Nephron progenitor cell (in vitro differentiated cells): ENCODE measurements around the gene MRC1.

Experiments
- DNase-seq: peaks from one replicate; pipeline ENCODE4 v3.0.0; 2021
- H3K27ac Mint-ChIP-seq: 2 replicates; pipeline ENCODE4 v1.8.0; 2021; ENCODE audit warnings: mild to moderate bottlenecking, moderate library complexity, mixed read lengths
- H3K27me3 Mint-ChIP-seq: 2 replicates; pipeline ENCODE4 v1.8.0; 2021; ENCODE audit warnings: mild to moderate bottlenecking, low read depth, mixed read lengths; ENCODE audit not compliant: poor library complexity
- H3K36me3 Mint-ChIP-seq: 2 replicates; pipeline ENCODE4 v1.8.0; 2021; ENCODE audit warnings: low read depth, mixed read lengths
- H3K4me1 Mint-ChIP-seq: 2 replicates; pipeline ENCODE4 v1.8.0; 2021; ENCODE audit warnings: mixed read lengths
- H3K4me3 Mint-ChIP-seq: 2 replicates; pipeline ENCODE4 v1.8.0; 2021; ENCODE audit warnings: mild to moderate bottlenecking, moderate library complexity, mixed read lengths
- H3K9me3 Mint-ChIP-seq: 2 replicates; pipeline ENCODE4 v1.8.0; 2021; ENCODE audit warnings: mild to moderate bottlenecking, moderate library complexity, mixed read lengths
- TF ChIP-seq, protein P1 (sequence below): fragments of 200-600 bp; sonication (generic); IDR thresholded peaks from 2 replicates; pipeline ENCODE4 v1.5.0; 2021; ENCODE audit warnings: antibody characterized with exemption

Gene MRC1

DNA sequence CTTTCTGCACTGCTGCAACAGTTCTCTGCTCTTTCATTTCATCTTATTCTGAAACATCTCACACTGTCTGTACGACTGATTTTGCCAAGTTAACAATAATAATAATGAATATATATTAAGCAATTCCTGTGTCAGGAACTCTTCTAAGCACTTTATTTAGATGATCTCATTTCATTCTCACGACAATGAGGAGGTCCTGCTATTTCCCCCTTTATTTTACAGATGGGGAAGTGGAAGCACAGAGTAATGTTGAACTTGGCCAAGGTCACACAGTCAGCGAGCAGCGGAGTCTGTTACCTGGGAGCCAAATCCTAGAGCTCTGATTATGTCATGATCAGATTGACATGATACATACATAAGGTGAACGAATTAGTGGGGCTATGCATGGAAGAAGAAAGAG is 5.8 kb downstream of the MRC1 start:
- no peak overlapping the region for H3K4me3 Mint-ChIP-seq
- TF ChIP-seq, protein P1, sequence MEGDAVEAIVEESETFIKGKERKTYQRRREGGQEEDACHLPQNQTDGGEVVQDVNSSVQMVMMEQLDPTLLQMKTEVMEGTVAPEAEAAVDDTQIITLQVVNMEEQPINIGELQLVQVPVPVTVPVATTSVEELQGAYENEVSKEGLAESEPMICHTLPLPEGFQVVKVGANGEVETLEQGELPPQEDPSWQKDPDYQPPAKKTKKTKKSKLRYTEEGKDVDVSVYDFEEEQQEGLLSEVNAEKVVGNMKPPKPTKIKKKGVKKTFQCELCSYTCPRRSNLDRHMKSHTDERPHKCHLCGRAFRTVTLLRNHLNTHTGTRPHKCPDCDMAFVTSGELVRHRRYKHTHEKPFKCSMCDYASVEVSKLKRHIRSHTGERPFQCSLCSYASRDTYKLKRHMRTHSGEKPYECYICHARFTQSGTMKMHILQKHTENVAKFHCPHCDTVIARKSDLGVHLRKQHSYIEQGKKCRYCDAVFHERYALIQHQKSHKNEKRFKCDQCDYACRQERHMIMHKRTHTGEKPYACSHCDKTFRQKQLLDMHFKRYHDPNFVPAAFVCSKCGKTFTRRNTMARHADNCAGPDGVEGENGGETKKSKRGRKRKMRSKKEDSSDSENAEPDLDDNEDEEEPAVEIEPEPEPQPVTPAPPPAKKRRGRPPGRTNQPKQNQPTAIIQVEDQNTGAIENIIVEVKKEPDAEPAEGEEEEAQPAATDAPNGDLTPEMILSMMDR, result no peak
- no peaks in the 10 kb centered on the region for H3K9me3 Mint-ChIP-seq
- DNase-seq, result no peak
- H3K4me1 Mint-ChIP-seq, result peaks cover 18% of the 10 kb centered on the region
- H3K27ac Mint-ChIP-seq, result no peak overlapping the region
- peaks cover 10% of the 10 kb centered on the region for H3K27me3 Mint-ChIP-seq
- no peaks in the 10 kb centered on the region for H3K36me3 Mint-ChIP-seq

DNA sequence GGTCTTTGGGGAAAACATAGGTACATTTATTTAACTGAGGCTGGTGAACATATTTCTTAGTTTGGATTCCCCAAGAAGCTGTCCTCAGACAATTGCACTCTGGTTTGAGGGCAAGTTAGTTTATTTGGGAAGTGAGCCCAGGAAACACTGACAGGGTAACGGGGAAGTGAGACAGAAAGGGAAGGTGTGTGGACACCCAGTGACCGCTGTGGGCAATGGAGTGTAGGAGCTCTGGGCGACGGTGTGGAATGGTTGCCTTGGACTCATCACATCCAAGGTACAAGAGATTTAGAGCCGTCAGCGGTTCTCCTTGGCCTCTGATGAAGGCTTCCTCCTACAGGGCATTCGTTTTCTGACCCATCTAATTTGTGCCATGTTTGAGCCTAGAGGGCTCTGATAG is 7.1 kb downstream of the MRC1 start:
- H3K27ac Mint-ChIP-seq, result no peak overlapping the region
- H3K9me3 Mint-ChIP-seq, result no peaks in the 10 kb centered on the region
- H3K27me3 Mint-ChIP-seq, result peaks cover 6% of the 10 kb centered on the region
- H3K36me3 Mint-ChIP-seq, result no peaks in the 10 kb centered on the region
- TF ChIP-seq, protein P1, result no peak
- DNase-seq, result no peak
- peaks cover 9% of the 10 kb centered on the region for H3K4me1 Mint-ChIP-seq
- no peak overlapping the region for H3K4me3 Mint-ChIP-seq

DNA sequence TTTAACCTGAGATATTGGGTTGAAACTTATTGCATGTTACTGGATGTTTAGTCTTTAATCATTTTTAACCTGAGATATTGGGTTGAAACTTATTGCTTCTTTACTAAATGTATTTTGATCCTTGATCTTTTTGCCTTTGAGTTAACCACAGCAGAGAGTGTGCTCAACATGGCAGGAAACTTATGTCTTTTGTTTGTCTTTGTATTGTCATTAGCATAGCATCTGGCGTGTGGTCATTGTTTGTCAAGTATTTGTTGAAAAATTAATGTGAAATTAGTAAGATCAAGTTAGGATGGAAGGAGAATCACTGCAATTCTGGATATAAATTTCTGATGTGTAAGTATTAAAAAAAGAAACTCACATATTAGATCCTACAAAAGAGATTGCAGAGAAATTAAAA is 8.2 kb downstream of the MRC1 start:
- Mint-ChIP-seq H3K27ac (no peak overlapping the region), H3K4me3 (no peak overlapping the region), H3K27me3 (peaks cover 4% of the 10 kb centered on the region), H3K9me3 (no peaks in the 10 kb centered on the region), H3K36me3 (no peaks in the 10 kb centered on the region), H3K4me1 (peaks cover 6% of the 10 kb centered on the region)
- DNase-seq, result no peak
- TF ChIP-seq, protein P1, result no peak

DNA sequence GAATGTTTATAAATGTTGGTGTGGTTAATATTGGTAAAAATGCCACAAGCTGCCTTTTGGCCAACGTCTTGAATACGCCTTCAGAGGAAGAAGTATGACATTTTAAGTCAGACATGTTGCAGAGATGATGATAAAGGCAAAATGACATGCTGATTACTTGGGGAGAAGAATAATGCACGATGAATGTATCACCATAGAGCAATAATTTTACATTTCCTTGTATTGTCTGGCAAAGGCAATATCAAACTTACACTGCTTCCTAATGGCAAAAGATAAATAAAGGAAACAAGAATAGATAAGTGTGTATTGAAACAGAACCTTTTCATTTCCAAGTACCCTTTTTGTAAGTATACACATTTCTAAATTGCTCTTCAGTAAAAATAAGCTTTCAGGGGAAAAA is 8.6 kb downstream of the MRC1 start:
- Mint-ChIP-seq H3K9me3 (no peaks in the 10 kb centered on the region), H3K4me3 (no peak overlapping the region), H3K36me3 (no peaks in the 10 kb centered on the region), H3K4me1 (peaks cover 6% of the 10 kb centered on the region), H3K27me3 (peaks cover 4% of the 10 kb centered on the region), H3K27ac (no peak overlapping the region)
- TF ChIP-seq, protein P1, result no peak
- DNase-seq, result no peak

DNA sequence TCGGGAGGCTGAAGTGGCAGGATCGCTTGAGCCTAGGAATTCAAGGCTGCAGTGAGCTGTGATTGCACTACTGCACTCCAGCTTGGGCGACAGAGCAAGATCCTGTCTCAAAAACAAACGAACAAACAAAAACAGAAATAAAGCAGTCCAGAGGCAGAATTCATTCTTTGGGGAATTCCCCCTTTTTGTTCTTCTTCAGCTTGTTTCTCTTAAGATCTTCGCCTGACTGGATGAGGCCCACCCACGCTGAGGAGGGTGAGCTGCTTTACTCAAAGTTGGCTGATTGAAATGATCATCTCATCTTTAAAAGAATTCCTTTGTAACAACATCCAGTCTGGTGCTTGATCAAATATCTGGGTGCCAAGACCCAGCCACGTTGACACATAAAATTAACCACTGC is 10.7 kb downstream of the MRC1 start:
- Mint-ChIP-seq H3K27me3 (peaks cover 7% of the 10 kb centered on the region), H3K9me3 (no peaks in the 10 kb centered on the region), H3K4me1 (peaks cover 6% of the 10 kb centered on the region), H3K4me3 (no peak overlapping the region), H3K36me3 (no peaks in the 10 kb centered on the region), H3K27ac (no peak overlapping the region)
- no peak for DNase-seq
- TF ChIP-seq, protein P1, result no peak

DNA sequence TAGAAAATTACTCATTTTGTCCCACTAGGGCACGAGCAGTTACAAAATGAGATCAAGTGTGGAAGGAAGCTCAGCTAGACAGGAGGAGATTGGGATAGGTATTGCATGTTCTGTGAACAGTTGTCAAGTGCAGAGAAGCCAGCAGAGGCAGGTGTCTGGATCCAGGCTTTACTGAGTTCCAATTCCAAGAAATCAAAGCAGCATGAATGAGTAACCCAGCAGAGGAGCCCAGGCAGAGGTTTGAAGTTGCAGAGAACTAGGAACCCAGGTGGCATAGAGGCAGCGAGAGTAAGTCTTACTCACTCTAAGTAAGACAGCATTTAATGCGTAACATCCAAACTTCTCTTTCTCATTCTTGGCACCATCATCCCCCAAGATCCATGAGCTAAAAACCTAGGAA is 11.8 kb downstream of the MRC1 start:
- Mint-ChIP-seq H3K27me3 (peaks cover 7% of the 10 kb centered on the region), H3K4me3 (no peak overlapping the region), H3K36me3 (no peaks in the 10 kb centered on the region), H3K27ac (no peak overlapping the region), H3K9me3 (no peaks in the 10 kb centered on the region), H3K4me1 (no peaks in the 10 kb centered on the region)
- TF ChIP-seq, protein P1, result no peak
- DNase-seq, result no peak
